ENCODE data around the gene GNAI3. TPM values are rescaled to one million over a fixed set of nuclear protein-coding genes. Genes with fewer than 3 reads are reported as not detected.

Gene GNAI3
- total and polyA plus RNA-seq, 11 donors, result 1.5 to 5.4 (median 2.5) TPM

GRCh38 chr1:109538827-109539555 is 9.4 kb upstream of the GNAI3 start:
- WGBS, 4 donors, result 87 to 94% (median 91%) methylated on average over 9 of the region's 9 CpGs
- TF ChIP-seq CTCF (IDR thresholded peaks at IDR 0.05), result no peak
- DNase-seq (no peak), ATAC-seq (no peak)
- no peaks in the 10 kb centered on the region for H3K27me3 ChIP-seq
- H3K4me3 ChIP-seq, result no peak overlapping the region
- H3K27ac ChIP-seq, result no peak overlapping the region
- H3K9me3 ChIP-seq, result no peaks in the 10 kb centered on the region
- intact Hi-C loops (cut with DNase I), result loop anchor here in 2 of 10 donors (10.0 kb wide), 2 partner anchors 264 to 274 kb away; no protein-coding TSS in a partner anchor
- no peaks in the 10 kb centered on the region for H3K36me3 ChIP-seq
- peaks cover 0 to 29% (median 6%) of the 10 kb centered on the region in 12 donors for H3K4me1 ChIP-seq

GRCh38 chr1:109539676-109540075 is 8.7 kb upstream of the GNAI3 start, which contains the start of gene GPR61:
TSS of gene GPR61 (plus strand) at chr1:109539872. CDS start at chr1:109543023, 3,151 bp downstream.
- intact Hi-C loops (cut with DNase I), result loop anchor here in 6 of 10 donors (10.0 kb wide), 3 partner anchors 265 to 445 kb away; partner anchors contain the start of gene AHCYL1 (in 4 of the 6)

GRCh38 chr1:109541102-109541501 is 7.3 kb upstream of the GNAI3 start:
- no peaks in the 10 kb centered on the region for H3K9me3 ChIP-seq
- DNase-seq (no peak), ATAC-seq (no peak)
- H3K4me3 ChIP-seq, result no peak overlapping the region
- peaks cover 0 to 15% (median 1%) of the 10 kb centered on the region in 12 donors for H3K4me1 ChIP-seq
- intact Hi-C loops (cut with DNase I), result loop anchor here in 4 of 10 donors (10.0 kb wide), 1 partner anchor 444 kb away; the partner anchor contains the start of gene AHCYL1 (in 4 of the 4)
- no peaks in the 10 kb centered on the region for H3K27me3 ChIP-seq
- WGBS, 4 donors, result 69 to 85% (median 76%) methylated on average over 3 of the region's 3 CpGs
- TF ChIP-seq CTCF (IDR thresholded peaks at IDR 0.05) (no peak), POLR2A (IDR thresholded peaks at IDR 0.05) (no peak)
- no peaks in the 10 kb centered on the region for H3K36me3 ChIP-seq
- no peak overlapping the region for H3K27ac ChIP-seq

More at GRCh38 chr1:109539676-109540075, 8.7 kb upstream of the GNAI3 start, which contains the start of gene GPR61:
- Histone ChIP-seq H3K4me3 (no peak within 1 kb of the TSS), H3K36me3 (no peaks in the 10 kb centered on the region), H3K27ac (no peak within 1 kb of the TSS), H3K9me3 (no peaks in the 10 kb centered on the region), H3K27me3 (no peaks in the 10 kb centered on the region), H3K4me1 (peaks cover 0 to 28% (median 6%) of the 10 kb centered on the region in 12 donors)
- TF ChIP-seq CTCF (IDR thresholded peaks at IDR 0.05) (no peak), POLR2A (IDR thresholded peaks at IDR 0.05) (no peak)
- ATAC-seq (no peak), DNase-seq (no peak)
- WGBS, 4 donors, result 40 to 52% (median 43%) methylated on average over 4 to 7 of the region's 7 CpGs

- H3K27me3 ChIP-seq, result no peaks in the 10 kb centered on the region
- H3K27ac ChIP-seq, result no peak overlapping the region
- WGBS, 4 donors, result 76 to 91% (median 88%) methylated on average over 8 to 10 of the region's 10 CpGs
- no peak overlapping the region for H3K4me3 ChIP-seq
- peaks cover 0 to 18% (median 12%) of the 10 kb centered on the region in 12 donors for H3K4me1 ChIP-seq
- DNase-seq (no peak), ATAC-seq (no peak)
- intact Hi-C loops (cut with DNase I), result loop anchor here in 4 of 10 donors (10.0 kb wide), 1 partner anchor 442 kb away; the partner anchor contains the start of gene AHCYL1 (in 4 of the 4)
- no peak for TF ChIP-seq CTCF (IDR thresholded peaks at IDR 0.05)
- TF ChIP-seq POLR2A (IDR thresholded peaks at IDR 0.05), result no peak
- no peaks in the 10 kb centered on the region for H3K9me3 ChIP-seq
- H3K36me3 ChIP-seq, result no peaks in the 10 kb centered on the region
Measured at GRCh38 chr1:109542657-109543056, 5.8 kb upstream of the GNAI3 start.

All from heart left ventricle (tissue), 16 donors.